Measurements from ENCODE around the gene PIRT.

The PIRT gene

DNA sequence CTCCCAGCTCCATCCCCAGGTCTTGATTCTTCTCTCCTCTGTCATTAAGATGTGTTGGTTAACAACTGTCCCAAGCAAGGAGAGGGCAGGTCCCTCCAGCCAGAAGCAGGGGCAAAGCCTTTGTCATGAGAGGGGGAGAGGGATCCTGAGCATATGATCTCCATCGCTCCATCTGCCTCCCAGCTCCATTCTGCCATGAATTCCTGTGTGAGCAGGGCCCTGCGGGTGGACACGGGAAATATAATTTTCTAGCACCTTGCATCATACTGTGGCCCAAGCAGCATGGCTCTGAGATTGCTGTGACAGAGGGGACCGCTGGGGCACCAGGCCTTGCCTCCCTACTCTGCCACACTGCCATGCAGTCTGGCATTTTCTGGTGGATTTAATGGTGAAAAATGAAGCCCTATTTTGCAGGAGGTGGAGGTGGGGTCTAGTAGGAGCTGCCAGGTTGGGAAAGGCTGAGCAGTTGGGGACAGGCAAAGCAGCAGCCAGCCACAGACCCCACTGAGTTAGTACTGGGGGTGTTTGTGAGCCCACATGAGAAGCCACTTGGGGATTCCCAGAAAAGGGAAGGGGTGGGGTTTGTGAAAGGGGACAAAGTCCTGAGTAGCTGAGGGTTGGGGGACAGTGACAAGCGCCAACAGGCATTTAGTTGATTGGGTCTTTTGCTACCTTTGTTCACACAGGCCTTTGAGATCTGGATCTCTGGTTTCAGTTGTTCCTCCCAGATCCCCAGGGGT is 50.4 kb downstream of the PIRT start:
- DNase-seq (ENCODE audit: low read depth), result no peak

DNA sequence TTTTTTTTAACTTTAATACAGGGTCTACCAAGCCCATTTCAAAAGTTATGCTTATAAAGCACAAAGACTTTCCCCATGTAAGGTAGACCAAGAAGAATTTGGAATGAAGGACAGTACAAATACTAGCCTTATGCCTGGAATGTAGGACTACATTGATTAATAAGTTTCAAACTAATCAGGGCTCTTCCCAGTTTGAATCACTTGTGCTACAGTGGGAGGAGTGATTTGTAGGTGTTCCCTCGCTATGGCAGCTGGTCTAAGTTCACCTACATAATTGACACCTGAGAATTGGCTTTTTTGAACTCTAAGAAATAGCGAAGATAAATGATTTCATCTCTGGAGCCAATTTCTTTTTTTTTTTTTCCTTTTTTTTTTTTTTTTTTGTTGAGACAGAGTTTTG is 52.6 kb downstream of the PIRT start:
- DNase-seq (ENCODE audit: low read depth), result no peak

DNA sequence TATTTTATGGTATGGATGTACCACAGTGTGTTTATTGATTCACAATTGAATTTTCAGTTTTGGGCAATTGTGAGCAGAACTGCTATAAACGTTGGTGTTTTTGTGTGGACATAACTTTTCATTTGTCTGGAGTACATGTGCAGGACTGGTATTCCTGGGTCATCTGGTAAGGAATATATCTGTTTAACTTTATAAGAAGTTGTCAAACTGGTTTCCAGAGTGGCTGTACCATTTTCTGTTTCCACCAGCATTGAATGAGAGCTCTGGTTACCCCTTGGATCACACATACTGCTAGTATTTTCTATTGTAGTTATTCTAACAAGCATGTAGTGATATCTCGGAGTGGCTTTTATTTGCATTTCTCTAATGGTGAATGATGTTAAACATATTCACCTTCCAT is 58.3 kb downstream of the PIRT start:
- DNase-seq (ENCODE audit: low read depth), result no peak

DNA sequence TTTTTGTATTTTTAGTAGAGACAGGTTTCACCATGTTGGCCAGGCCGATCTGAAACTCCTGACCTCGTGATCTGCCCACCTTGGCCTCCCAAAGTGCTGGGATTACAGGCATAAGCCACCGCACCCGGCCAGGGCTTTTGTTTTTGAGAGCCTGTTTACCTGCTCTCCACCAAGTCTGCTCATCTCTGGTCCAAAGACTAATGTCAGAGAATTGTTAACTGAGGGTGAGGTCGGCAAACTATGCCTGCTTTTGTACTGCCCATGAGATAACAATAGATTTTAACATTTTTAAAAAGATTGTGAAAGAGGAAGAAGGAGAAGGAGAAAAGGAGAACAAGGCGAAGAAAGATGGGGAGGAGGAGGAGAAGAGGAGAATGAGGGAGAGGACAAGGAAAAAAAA is 60.0 kb downstream of the PIRT start:
- no peak for DNase-seq (ENCODE audit: low read depth)

DNA sequence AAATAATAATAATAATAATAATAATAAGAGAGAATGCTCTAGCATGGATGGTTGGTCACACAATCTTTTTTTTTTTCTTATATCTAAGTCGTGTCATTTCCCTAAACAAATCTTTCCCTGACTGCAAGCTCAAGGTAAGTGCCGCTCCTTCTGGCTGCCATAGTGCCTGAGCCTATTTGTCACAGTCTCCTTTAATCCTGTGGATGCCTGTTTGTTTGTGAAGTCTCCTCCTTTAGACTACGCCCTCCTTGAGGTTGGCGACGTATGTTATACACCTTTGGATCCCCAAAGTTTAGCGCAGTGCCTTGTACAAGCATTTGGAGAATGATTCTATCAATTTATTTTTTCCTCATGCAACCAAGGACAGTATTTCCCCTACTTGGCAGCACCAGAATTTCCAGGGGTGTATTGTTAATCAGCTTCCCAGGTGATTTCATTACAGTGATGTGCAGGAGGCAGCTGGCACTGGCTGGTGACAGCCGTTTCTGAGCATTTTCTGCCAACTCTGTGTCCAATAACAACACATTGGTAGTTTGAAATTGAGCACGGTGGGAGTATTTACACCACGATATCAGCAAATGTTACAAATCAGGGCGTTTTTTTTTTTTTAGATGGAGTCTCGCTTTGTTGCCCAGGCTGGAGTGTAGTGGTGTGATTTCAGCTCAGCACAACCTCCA is 60.6 kb downstream of the PIRT start:
- DNase-seq (ENCODE audit: low read depth), result no peak

GRCh38 chr17:10776381-10776780 is 61.5 kb downstream of the PIRT start:
- no peak for DNase-seq (ENCODE audit: low read depth)

GRCh38 chr17:10775740-10776356 is 62.0 kb downstream of the PIRT start:
- no peak for DNase-seq (ENCODE audit: low read depth)

- DNase-seq (ENCODE audit: low read depth), result no peak
Observed at GRCh38 chr17:10775058-10775457, 62.8 kb downstream of the PIRT start.

DNA sequence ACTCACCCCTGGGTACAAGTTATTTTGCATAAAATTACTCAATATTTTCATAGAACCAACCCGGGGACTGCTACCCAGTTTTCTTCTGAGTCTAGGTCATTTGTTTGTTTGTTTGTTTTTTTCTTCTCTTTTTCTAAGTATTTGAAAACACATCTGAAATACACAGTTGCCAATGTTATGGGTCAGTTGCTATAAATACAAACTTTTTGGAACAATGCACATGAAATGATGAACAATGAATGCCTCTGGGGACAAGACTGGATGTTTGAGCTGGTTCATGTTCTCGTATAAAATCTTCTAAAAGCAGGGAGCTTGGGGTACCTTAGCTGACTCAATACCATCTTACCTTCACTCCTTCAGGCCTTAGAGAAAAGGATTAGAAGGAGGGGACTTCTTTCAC is 64.5 kb downstream of the PIRT start:
- DNase-seq (ENCODE audit: low read depth), result no peak

Data from stimulated activated CD8-positive, alpha-beta memory T cell treated with anti-CD3 and anti-CD28 coated beads, Interleukin-12 subunit alpha, Interleukin-12 subunit beta, amount 100 ng/mL, for 4 hours (primary cell).